HG02571 (cell line): Measurements from ENCODE around the gene ATP13A2.
"Not testable (repeated sequence)": the region's sequence is repeated elsewhere in the genome, so short reads cannot be mapped to it uniquely, and the experiment has no call there.

Source experiments
- ATAC-seq: cut with Tn5 transposase; IDR thresholded peaks from one replicate; pipeline ENCODE4 v1.9.1; 2021; ENCODE audit warnings: mild to moderate bottlenecking, moderate library complexity; ENCODE audit not compliant: unreplicated experiment

ATP13A2 gene

DNA sequence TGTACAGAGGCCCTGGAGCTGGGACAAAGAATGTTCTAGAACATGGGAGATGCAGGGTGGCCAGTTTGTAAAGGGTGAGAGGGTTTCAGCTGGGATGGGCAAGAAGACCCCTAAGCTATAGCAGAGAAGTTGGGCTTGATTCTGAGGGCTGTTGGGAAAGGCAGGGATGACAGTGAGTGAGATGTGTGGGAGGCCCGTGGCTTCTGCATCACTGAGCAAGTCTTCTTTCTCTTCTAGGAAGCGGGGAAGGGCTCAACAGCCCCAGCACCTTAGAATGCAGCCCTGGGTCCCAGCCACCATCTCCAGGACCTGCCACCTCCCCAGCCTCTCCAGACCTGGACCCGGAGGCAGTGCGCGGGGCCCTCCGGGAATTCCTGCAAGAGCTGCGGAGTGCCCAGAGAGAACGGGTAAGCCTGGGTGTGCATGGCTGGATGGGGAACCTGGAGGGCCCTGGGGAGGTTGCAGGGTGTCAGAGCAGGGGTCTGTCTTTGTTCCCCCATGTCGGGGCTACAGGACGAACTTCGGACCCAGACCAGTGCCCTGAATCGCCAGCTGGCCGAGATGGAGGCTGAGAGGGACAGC is 46.2 kb downstream of the ATP13A2 start:
- ATAC-seq, result no peak

DNA sequence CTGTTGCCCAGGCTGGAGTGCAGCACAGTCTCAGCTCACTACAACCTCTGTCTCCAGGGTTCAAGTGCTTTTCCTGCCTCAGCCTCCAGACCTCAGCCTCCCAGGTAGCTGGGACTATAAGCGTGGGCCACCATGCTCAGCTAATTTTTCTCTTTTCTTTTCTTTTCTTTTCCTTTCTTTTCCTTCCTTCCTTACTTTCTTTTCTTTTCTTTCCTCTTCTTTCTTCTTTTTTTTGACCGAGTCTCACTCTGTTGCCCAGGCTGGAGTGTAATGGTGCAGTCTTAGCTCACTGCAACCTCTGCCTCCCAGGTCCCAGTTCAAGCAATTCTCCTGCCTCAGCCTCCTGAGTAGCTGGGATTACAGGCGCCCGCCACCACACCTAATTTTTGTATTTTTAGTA is 47.6 kb downstream of the ATP13A2 start:
- ATAC-seq, result not testable (repeated sequence)

DNA sequence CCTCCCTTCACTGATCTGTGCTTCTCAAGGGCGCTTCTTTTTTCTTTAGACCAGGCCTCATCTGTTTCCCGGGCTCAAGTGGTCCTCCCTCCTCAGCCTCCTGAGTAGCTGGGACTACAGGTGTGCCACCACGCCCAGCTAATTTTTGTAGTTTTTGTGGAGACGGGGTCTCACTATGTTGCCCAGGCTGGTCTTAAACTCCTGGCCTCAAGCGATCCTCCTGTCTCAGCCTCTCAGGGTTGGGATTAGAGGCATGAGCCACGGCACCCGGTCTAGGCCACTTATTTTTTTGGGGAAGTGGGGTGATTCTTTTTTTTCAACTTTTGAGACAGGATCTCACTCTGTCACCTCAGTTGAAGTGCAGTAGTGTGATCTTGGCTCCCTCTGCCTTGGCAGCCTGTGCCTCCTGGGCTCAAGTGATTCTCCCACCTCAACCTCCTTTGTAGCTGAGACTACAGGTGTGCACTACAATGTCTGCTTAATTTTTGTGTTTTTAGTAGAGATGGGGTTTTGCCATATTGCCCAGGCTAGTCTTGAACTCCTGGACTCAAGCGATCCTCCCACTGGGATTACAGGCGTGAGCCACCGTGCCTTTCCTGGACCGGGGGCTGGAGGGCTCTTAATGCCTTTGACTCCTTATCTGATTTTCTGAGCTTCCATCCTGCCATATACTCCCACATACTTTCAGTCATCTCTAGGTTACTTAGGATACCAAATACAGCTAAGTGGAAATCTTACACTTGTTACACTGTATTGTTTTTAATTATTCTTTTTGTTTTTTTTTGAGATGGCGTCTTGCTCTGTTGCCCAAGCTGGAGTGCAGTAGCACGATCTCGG is 50.2 kb downstream of the ATP13A2 start:
- no peak for ATAC-seq

DNA sequence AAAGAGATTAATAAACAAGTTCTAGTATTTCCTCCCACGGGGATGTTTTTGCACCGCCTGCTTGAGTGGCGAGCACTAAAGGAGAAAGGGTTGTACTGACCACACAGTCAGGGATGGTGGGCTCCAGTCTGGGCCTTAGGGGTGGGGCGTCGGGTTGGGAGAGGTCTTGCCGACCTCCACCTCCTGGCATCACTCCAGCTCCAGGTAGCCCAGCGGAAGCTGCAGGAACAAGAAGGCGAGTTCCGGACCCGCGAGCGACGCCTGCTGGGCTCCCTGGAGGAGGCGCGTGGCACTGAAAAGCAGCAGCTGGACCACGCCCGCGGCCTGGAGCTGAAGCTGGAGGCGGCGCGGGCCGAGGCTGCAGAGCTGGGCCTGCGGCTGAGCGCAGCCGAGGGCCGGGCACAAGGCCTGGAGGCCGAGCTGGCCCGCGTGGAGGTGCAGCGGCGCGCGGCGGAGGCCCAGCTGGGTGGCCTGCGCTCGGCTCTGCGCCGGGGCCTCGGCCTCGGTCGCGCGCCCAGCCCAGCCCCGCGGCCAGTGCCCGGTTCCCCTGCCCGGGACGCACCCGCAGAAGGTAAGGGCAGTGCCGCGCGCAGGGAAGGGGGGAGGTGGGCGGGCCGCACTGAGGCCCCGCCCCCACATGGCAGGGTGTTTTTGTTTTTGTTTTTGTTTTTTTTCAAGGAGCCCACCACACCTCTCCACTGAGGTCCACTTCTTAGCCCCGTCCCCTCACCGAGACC is 51.0 kb downstream of the ATP13A2 start:
- no peak for ATAC-seq

DNA sequence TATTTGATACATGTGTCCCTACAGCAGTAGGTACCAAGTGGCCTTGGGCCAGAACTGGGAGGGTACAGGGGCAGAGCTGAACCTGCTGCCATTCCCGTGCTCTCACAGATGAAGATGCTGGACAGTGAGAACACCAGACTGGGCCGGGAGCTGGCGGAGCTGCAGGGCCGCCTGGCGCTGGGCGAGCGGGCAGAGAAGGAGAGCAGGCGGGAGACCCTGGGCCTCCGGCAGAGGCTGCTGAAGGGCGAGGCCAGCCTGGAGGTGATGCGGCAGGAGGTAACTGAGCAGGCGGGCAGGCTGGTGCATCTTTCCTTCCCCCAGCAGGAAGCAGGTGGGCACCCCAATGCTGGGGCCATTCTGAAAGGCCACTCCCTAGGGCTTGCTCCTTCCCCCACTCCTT is 53.3 kb downstream of the ATP13A2 start:
- no peak for ATAC-seq

DNA sequence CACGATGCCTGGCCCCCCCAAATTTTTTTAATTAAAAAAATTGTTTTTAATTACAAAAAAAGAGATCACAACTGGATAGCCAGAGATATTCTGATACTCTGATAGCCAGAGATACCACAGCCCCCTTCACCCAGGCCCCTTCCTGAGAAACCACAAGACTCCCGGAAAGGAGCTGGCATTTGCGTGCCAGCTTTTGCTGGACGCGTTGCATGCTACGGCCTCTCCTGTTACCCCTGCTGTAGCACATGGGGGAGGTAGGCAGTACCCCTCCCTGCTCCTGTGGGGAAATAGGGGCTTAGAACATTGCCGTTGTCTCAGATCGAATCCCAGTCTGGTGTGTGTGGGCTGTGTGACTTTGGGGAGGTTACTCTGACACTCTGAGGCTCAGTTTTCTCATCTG is 54.0 kb downstream of the ATP13A2 start:
- no peak for ATAC-seq

DNA sequence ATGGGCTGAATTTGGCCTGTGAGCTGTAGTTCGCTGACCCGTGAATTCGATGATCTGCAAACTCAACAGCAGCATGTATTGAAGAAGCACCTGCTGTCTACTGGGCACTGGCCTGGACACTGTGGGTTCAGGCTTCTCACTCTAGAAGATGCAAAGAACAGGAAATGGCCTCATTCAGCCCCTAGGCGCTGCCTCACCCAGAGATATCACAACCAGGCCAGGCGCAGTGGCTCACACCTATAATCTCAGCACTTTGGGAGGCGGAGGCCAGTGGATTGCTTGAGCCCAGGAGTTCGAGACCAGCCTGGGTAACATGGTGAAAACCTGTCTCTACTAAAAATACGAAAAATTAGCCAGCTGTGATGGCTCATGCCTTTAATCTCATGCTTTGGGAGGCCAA is 55.0 kb downstream of the ATP13A2 start:
- ATAC-seq, result no peak

DNA sequence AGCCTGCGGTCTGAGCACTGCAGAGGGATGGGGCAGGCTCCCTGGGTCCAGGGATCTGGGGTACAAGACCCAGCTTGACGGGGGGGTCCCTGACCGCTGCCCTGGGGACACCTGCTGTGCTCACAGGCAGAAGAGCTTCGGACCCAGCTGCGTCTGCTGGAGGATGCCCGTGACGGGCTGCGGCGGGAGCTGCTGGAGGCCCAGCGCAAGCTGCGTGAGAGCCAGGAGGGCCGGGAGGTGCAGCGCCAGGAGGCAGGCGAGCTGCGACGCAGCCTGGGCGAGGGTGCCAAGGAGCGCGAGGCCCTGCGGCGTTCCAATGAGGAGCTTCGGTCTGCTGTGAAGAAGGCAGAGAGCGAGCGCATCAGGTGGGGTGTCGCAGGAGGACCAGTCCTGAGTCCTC is 56.5 kb downstream of the ATP13A2 start:
- ATAC-seq, result no peak

DNA sequence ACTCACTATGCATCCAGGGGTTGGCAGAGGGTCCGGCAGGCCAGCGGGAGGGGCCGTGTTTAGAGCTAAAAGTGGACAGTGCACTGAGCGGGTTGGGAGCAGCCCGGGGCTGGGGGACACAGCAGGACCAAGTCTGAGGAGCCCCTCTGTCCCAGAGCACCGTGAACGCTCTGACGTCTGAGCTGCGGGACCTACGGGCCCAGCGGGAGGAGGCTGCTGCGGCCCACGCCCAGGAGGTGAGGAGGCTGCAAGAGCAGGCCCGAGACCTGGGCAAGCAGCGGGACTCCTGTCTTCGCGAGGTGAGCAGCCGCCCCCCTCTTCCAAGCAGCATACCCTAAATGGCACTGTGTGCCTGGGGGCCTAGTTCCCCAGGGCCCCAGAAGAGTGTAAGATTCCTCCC is 57.1 kb downstream of the ATP13A2 start:
- no peak for ATAC-seq

DNA sequence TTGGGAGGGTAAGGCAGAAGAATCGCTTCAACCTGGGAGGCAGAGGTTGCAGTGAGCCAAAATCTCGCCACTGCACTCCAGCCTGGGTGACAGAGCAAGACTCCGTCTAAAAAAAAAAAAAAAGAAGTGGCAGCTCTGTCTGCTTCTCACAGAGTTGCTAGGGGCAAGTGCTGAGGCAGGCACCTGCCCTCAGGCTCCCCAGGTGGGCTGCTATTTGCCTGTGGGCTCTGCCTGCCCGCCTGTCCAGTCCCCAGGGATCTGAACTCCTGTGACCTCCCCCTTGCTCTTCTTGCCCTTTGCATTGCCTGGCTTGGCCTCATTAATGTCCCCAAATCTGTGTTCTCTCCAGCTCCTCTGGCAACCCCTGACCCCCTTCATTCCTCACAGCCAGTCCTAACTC is 59.4 kb downstream of the ATP13A2 start:
- not testable (repeated sequence) for ATAC-seq

DNA sequence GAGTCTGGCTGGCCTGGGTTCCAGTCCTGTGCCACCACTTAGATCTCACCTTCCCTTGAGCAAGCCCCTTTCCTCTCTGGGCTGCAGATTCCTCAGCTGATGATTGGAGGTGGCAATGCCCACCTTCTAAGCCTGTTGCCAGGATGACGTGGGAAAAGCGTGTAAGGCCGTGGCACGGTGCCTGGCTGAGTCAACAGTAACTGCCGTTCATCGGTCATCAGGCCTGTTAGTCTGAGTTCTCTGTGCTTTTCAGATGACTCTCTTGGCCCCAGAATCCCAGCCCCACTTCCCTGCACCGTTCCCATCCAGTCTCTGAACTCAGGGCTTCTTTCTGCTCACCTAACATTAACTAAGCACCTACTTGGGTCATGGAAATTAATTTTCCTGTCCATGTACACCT is 62.7 kb downstream of the ATP13A2 start:
- not testable (repeated sequence) for ATAC-seq

DNA sequence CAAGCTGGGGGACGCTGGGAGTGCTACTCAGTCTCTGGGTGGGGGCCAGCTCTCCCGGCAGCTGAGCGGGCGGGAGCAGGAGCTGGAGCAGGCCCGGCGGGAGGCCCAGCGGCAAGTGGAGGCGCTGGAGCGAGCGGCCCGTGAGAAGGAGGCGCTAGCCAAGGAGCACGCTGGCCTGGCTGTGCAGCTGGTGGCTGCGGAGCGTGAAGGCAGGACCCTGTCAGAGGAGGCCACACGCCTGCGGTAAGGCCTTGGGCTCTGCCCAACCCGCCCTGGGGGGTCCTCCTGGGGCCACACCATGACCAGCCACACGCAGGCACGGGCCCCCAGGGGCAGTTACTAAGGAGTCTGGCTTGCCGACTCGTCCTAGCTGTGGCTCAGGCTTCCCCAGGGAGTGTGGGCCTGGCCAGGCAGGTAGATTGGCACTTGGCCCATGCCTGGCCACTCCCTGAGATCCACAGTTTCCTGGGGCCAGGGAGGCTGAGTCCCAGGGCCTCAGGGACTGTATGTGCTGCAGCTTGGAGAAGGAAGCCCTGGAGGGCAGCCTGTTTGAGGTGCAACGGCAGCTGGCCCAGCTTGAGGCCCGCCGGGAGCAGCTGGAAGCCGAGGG is 63.3 kb downstream of the ATP13A2 start:
- ATAC-seq, result not testable (repeated sequence)

DNA sequence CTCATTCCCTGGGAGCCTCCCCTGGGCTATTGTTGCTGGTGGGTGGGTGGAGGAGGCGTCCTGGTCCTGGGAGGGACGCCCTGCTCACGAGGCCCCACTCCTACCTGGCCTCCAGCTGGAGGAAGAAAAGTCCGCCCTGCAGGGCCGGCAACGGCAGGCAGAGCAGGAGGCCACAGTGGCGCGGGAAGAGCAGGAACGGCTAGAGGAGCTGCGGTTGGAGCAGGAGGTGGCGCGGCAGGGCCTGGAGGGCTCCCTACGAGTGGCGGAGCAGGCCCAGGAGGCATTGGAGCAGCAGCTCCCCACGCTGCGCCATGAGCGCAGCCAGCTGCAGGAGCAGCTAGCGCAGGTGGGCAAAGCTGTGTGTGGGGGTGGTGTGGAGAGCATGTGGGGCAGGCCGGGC is 65.1 kb downstream of the ATP13A2 start:
- no peak for ATAC-seq

DNA sequence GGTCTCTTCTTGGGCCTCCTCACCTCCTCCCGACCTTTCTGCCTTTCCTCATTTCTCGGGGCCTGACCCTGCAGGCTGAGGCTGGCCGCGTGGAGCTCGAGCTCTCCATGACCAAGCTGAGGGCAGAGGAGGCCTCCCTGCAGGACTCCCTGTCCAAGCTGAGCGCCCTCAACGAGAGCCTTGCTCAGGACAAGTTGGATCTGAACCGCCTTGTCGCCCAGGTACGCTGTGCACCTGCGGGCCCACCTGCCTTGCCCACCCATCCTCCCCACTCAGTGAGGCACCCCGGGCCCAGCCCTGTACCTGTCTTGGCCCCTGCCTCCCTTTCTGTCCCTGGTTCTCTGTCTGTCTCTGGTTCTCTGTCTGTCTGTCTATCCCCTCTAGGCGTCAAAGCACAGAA is 65.5 kb downstream of the ATP13A2 start:
- not testable (repeated sequence) for ATAC-seq

DNA sequence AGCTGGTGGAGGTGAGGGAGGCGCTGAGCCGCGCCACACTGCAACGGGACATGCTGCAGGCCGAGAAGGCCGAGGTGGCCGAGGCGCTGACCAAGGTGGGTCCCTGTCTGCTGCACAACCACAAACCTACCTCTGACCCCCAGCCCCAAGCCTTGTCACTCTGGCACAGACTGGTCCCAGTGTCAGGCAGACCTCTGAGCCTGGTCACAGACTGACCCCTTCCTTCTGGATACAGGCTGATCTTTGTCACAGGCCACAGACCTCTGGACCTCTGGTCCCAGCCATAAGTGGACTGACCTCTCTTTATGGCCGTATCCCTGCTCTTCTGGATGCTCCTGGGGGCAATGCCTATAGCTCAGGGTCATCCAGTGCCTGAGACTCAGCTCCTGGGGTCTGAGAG is 66.2 kb downstream of the ATP13A2 start:
- ATAC-seq, result not testable (repeated sequence)

DNA sequence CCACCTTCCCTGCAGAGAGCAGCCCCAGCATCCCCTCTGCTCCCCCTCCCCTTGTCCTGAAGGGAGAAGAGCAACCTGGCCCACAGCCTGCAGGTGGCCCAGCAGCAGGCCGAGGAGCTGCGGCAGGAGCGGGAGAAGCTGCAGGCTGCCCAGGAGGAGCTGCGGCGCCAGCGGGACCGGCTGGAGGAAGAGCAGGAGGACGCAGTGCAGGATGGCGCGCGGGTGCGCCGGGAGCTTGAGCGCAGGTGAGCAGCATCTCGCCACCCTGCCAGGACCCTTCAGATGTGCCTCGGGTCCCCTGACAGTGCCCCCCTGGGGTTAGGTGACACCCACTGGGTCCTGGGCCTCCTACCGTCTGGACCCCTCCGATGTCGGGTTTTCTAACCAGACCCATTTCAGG is 67.7 kb downstream of the ATP13A2 start:
- ATAC-seq, result no peak

DNA sequence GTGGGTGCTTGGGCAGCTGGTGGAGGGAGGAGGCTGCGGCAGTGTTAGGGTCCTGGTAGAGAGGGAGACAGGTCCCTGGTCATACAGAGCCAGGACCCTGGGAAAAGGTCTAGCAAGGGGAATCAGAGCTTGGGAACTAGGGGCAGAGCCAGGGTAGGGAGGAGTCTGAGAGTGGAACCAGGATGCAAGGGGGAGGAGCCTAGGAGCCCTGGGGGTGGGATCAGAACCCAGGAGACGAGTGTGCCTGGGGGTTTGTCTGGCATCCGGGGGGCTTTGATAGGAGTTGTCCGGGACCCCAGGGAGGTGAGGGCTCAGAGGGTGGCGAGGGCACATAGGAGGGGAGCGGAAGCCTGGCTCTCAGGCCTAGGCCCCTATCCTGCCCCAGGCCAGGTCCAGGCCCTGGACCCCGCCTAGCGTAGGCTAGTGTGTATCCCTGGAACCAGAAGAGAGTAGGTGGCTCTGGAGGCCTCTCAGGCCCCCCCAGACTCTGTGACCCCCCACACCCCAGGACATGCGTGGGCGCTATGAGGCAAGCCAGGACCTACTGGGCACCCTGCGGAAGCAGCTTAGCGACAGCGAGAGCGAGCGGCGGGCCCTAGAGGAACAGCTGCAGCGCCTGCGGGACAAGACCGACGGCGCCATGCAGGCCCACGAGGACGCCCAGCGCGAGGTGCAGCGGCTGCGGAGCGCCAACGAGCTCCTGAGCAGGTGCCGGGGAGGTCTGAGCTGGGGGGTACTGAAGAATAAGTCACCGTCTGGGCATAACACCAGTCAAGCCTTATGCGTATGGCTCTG is 72.1 kb downstream of the ATP13A2 start:
- ATAC-seq, result not testable (repeated sequence)

DNA sequence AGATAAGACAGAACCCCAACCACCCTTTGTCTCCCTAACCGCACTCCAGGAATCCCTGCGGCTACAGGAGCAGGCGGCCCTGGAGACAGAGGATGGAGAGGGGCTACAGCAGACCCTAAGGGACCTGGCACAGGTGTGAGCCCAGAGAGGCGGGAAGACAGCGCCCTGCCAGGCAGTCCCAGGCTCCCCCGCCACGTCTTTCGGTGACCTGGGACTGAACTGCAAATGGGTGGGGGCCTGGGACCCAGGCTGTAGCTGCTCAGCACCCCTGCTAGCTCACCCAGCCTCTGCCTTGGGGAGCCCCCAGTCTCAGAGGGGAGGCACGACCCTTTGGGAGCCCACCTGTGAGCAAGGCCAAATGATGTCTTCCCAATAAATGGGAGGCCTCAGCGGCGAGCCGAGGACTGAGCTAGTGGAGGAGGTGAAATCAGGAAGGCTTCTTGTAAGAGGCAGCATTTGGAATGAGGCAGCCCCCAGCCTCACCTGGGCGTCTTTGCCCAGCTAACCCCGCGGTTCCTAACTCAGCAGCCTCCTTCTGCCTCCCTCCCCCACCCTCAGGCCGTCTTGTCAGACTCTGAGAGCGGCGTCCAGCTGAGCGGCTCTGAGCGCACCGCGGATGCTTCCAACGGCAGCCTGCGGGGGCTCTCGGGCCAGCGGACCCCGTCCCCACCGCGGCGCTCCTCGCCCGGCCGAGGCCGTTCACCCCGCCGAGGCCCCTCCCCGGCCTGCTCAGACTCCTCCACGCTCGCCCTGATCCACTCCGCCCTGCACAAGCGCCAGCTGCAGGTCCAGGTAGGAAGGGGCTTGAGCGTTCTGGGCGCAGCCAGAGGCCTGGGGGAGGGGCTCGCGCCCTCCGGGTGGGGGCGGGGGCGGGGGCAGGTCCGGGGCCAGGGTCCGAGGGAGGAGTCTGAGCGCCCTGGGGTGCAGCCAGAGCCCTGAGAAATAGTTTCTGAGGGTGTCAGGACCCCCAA is 73.1 kb downstream of the ATP13A2 start:
- ATAC-seq, result no peak

DNA sequence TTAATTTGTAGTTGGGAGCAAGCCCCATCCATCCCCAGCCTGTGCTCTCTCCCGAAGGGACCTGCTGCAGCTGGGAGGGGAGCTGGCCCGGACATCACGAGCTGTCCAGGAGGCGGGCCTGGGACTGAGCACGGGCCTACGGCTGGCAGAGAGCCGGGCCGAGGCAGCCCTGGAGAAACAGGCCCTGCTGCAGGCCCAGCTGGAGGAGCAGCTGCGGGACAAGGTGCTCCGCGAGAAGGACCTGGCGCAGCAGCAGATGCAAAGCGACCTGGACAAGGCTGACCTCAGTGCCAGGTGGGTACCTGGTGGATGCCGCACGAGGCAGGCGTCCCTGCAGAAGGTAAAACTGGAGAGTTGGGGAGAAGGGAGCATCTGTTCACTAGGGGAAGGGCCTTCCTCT is 75.1 kb downstream of the ATP13A2 start:
- ATAC-seq, result not testable (repeated sequence)
